ENCODE results near the gene TBC1D17.

GRCh38 chr19:49920624-49921363 is 43.3 kb downstream of the TBC1D17 start:
- TF ChIP-seq POLR2A (IDR thresholded peaks at IDR 0.05): no peak
- no peak for TF ChIP-seq CTCF (IDR thresholded peaks at IDR 0.05)
- TF ChIP-seq POLR2AphosphoS5 (IDR thresholded peaks at IDR 0.05): no peak

All from breast epithelium (tissue), 3 donors.